HEK293T (cell line): ENCODE results near the gene EHBP1.

Source experiments
- CTCF ChIA-PET: fragments of 350-600 bp; formaldehyde crosslinking; extraction: SDS; loops from one replicate; lab custom pipeline; 2021; ENCODE audit warnings: antibody characterized with exemption, inconsistent platforms; lab: Yijun Ruan, JAX
- POLR2A ChIA-PET: fragments of 350-600 bp; formaldehyde crosslinking; extraction: SDS; loops from one replicate; lab custom pipeline; 2020; ENCODE audit warnings: antibody characterized with exemption, inconsistent platforms; lab: Yijun Ruan, JAX
- DNase-seq: peaks from one replicate; pipeline ENCODE4 v3.0.0; 2012; ENCODE audit warnings: mixed read lengths; ENCODE audit errors: extremely low spot score
- ARNT ChIP-seq: fragments of 450-650 bp; IDR thresholded peaks from 2 replicates; pipeline ENCODE4 v1.6.1; 2017; ENCODE audit warnings: mild to moderate bottlenecking
- BHLHE40 ChIP-seq: fragments of 450-650 bp; IDR thresholded peaks from 2 replicates; pipeline ENCODE4 v1.6.1; 2016; ENCODE audit warnings: mild to moderate bottlenecking, moderate library complexity, borderline replicate concordance
- CTBP1 ChIP-seq: fragments of 450-650 bp; IDR thresholded peaks from 2 replicates; pipeline ENCODE4 v1.6.1; 2016; ENCODE audit warnings: borderline replicate concordance
- ELF4 ChIP-seq: fragments of 450-650 bp; IDR thresholded peaks from 2 replicates; pipeline ENCODE4 v1.6.1; 2017; ENCODE audit warnings: antibody characterized with exemption
- FOXA1 ChIP-seq: fragments of 450-650 bp; IDR thresholded peaks from 2 replicates; pipeline ENCODE4 v1.6.1; 2016; ENCODE audit warnings: mild to moderate bottlenecking
- FOXK2 ChIP-seq: fragments of 450-650 bp; IDR thresholded peaks from 2 replicates; pipeline ENCODE4 v1.6.1; 2016; ENCODE audit warnings: mild to moderate bottlenecking
- FOXM1 ChIP-seq: fragments of 450-650 bp; IDR thresholded peaks from 2 replicates; pipeline ENCODE4 v1.6.1; 2017; ENCODE audit warnings: mild to moderate bottlenecking, borderline replicate concordance
- HDGF ChIP-seq: fragments of 450-650 bp; IDR thresholded peaks from 2 replicates; pipeline ENCODE4 v1.6.1; 2017; ENCODE audit warnings: antibody characterized with exemption, borderline replicate concordance
- L3MBTL2 ChIP-seq: fragments of 450-650 bp; conservative IDR thresholded peaks from 2 replicates; pipeline ENCODE4 v1.6.1; 2016; ENCODE audit warnings: mild to moderate bottlenecking
- LEF1 ChIP-seq: fragments of 450-650 bp; IDR thresholded peaks from 2 replicates; pipeline ENCODE4 v1.6.1; 2017; ENCODE audit warnings: mild to moderate bottlenecking, borderline replicate concordance
- NFRKB ChIP-seq: fragments of 450-650 bp; IDR thresholded peaks from 2 replicates; pipeline ENCODE4 v1.6.1; 2016; ENCODE audit warnings: mild to moderate bottlenecking, moderate library complexity
- PKNOX1 ChIP-seq: fragments of 450-650 bp; IDR thresholded peaks from 2 replicates; pipeline ENCODE4 v1.6.1; 2016
- SP1 ChIP-seq: fragments of 450-650 bp; IDR thresholded peaks from 2 replicates; pipeline ENCODE4 v1.6.1; 2017
- SUZ12 ChIP-seq: fragments of 450-650 bp; IDR thresholded peaks from 2 replicates; pipeline ENCODE4 v1.6.1; 2016; ENCODE audit warnings: mild to moderate bottlenecking
- TARDBP ChIP-seq: fragments of 450-650 bp; IDR thresholded peaks from 2 replicates; pipeline ENCODE4 v1.6.1; 2016
- ZNF384 ChIP-seq: fragments of 450-650 bp; IDR thresholded peaks from 2 replicates; pipeline ENCODE4 v1.6.1; 2016

EHBP1 gene

GRCh38 chr2:62717503-62718081 lies 12.1 kb downstream of the EHBP1 start:
- CTCF ChIA-PET, result no interaction called here

GRCh38 chr2:62718225-62718822 lies 12.8 kb downstream of the EHBP1 start:
- ChIA-PET CTCF (no interaction called here), POLR2A (no interaction called here)
- TF ChIP-seq LEF1 (no peak), L3MBTL2 (no peak), CTBP1 (no peak), SP1 (no peak), ELF4 (no peak), SUZ12 (no peak), FOXK2 (no peak), TARDBP (no peak), FOXA1 (no peak), HDGF (no peak), BHLHE40 (no peak), NFRKB (no peak), FOXM1 (no peak), ARNT (no peak), PKNOX1 (no peak), ZNF384 (no peak)
- DNase-seq, result no peak

More at GRCh38 chr2:62717503-62718081, 12.1 kb downstream of the EHBP1 start:
- TF ChIP-seq PKNOX1, result no peak
- POLR2A ChIA-PET, result no interaction called here
- DNase-seq, result no peak

GRCh38 chr2:62719757-62720156 lies 14.2 kb downstream of the EHBP1 start:
- CTCF ChIA-PET, result no interaction called here
- no peak for DNase-seq
- POLR2A ChIA-PET, result no interaction called here
- TF ChIP-seq FOXK2 (no peak), ZNF384 (no peak), LEF1 (no peak), FOXA1 (no peak)

- TF ChIP-seq HDGF, result no peak
- TF ChIP-seq NFRKB, result no peak
- no peak for TF ChIP-seq LEF1
- no peak for TF ChIP-seq TARDBP
- ChIA-PET CTCF (no interaction called here), POLR2A (no interaction called here)
- DNase-seq, result no peak
Observed at GRCh38 chr2:62722679-62723078, 17.2 kb downstream of the EHBP1 start.

GRCh38 chr2:62723253-62723652 lies 17.7 kb downstream of the EHBP1 start:
- no peak for TF ChIP-seq FOXK2
- TF ChIP-seq BHLHE40, result no peak
- TF ChIP-seq PKNOX1, result no peak
- no peak for TF ChIP-seq FOXM1
- TF ChIP-seq LEF1, result no peak
- no peak for TF ChIP-seq FOXA1
- TF ChIP-seq HDGF, result no peak
- TF ChIP-seq ELF4, result no peak
- TF ChIP-seq TARDBP, result no peak
- no peak for TF ChIP-seq SP1
- TF ChIP-seq CTBP1, result no peak
- TF ChIP-seq SUZ12, result no peak
- DNase-seq, result no peak
- CTCF ChIA-PET, result no interaction called here
- POLR2A ChIA-PET, result no interaction called here

- no peak for DNase-seq
- CTCF ChIA-PET, result no interaction called here
- POLR2A ChIA-PET, result no interaction called here
- no peak for TF ChIP-seq HDGF
- TF ChIP-seq ZNF384, result no peak
- no peak for TF ChIP-seq BHLHE40
- no peak for TF ChIP-seq FOXK2
- no peak for TF ChIP-seq SP1
- no peak for TF ChIP-seq NFRKB
- TF ChIP-seq TARDBP, result no peak
- TF ChIP-seq PKNOX1, result no peak
- no peak for TF ChIP-seq FOXA1
Observed at GRCh38 chr2:62724106-62724505, 18.6 kb downstream of the EHBP1 start.
